ENCODE measurements around the gene POU6F2.
"Not testable (repeated sequence)": the region's sequence is repeated elsewhere in the genome, so short reads cannot be mapped to it uniquely, and the experiment has no call there.

DNA sequence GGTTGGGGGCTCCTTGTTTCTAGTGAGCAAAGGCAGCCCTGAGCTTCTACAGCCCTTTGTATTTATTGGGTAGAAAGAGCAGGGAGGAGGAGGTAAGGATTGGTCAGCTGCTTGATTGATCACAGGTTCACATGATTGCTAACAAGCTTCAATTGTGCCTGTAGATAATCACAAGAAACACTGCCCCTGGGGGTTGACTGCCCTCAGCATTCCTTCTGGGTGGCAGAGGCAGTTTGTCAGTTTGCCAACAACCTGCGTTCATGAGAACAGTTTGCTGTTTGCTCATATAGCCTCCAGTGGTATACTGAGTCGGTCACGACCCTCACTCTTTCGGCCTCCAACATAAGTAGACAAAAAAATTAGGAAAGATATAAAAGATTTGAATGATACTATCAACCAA, 30.2 kb upstream of the POU6F2 start:
- not testable (repeated sequence) for TF ChIP-seq POLR2A (IDR thresholded peaks at IDR 0.05)
- TF ChIP-seq, protein P1, sequence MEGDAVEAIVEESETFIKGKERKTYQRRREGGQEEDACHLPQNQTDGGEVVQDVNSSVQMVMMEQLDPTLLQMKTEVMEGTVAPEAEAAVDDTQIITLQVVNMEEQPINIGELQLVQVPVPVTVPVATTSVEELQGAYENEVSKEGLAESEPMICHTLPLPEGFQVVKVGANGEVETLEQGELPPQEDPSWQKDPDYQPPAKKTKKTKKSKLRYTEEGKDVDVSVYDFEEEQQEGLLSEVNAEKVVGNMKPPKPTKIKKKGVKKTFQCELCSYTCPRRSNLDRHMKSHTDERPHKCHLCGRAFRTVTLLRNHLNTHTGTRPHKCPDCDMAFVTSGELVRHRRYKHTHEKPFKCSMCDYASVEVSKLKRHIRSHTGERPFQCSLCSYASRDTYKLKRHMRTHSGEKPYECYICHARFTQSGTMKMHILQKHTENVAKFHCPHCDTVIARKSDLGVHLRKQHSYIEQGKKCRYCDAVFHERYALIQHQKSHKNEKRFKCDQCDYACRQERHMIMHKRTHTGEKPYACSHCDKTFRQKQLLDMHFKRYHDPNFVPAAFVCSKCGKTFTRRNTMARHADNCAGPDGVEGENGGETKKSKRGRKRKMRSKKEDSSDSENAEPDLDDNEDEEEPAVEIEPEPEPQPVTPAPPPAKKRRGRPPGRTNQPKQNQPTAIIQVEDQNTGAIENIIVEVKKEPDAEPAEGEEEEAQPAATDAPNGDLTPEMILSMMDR (IDR thresholded peaks at IDR 0.05) = not testable (repeated sequence)

Measured in right lobe of liver (tissue), 4 donors.